ENCODE results near the gene DNAJC6.

- TF ChIP-seq CTCF (conservative IDR thresholded peaks at IDR 0.05) (no peak), ZFX (IDR thresholded peaks at IDR 0.05) (no peak)
Measured at GRCh38 chr1:65368403-65368802, 59.1 kb downstream of the DNAJC6 start.
